Hematopoietic multipotent progenitor cell (in vitro differentiated cells): ENCODE data around the gene PTPRU. TPM values are rescaled to one million over a fixed set of nuclear protein-coding genes. Genes with fewer than 3 reads are reported as not detected.

Experiments used
- DNase-seq, 3 donors: peaks; one replicate each; pipeline ENCODE4 v3.0.0-alpha.2; 2011 to 2015; ENCODE audit warnings: low read depth in 2 of 3, low spot score in 2 of 3
- total RNA-seq: library from RNA; depleted of rRNA; stranded (reverse); fragments of >200 nt; gene quantifications from one replicate; pipeline ENCODE4 v1.2.3, GENCODE V29; 2012

Gene PTPRU
- total RNA-seq: 0.27 TPM

DNA sequence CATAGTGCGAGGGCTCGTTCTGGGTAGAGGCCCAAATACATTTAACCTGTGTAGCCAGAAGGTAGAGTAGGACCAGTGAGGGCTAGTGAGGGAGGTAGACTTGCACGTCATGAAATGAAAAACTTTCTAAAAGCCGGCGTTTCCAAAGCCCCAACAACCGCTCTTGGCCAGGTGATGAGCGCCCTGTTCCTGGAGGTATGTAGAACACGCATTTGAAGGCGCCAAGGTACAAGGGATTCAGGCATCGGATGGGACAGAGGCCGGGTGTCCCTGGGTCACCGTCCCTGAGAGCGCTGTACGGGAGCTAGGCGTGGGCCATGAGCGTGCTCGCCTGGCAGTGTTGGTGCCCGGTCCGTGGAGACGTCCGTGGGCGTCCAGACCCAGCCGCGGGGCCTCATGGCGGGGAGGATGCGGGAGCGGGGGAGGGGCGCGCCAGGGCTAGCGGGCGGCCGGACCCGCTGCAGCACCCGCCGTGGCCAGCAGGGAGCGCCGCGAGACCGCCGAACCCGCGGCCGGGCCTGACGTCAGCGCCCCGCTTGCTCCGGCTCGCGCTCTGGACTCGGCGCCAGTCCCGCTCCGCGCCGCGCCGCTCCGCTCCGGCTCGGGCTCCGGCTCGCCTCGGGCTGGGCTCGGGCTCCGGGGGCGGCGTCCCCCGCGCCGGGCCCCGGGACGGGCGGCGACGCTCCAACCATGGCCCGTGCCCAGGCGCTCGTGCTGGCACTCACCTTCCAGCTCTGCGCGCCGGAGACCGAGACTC is at the start of gene PTPRU:
TSS of gene PTPRU (plus strand) at position 568 of the 757 bp plus-strand sequence. CDS start at position 691, 123 bp downstream.
- peak; percentile 66 to 75 (median 71) for DNase-seq

DNA sequence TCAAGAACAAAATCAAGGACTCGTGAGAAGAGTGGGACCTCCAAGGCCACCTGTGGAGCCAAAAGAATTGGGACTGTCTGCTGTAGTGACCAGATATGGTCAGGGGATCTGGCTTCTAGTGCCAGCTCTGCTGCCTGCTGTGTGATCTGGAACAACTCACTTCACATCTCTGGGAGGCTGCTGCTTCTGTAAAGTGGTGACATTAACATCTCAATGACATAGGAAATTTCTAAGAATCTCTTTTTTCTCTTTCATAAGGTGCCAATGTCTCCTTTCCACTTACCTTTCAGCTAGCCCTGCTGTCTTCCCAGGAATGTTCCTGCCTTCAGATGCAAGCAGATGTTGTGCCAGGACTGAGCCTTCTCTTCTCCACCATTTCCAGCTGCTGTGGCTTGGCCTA is 49.6 kb upstream of the PTPRU start:
- no peak for DNase-seq

DNA sequence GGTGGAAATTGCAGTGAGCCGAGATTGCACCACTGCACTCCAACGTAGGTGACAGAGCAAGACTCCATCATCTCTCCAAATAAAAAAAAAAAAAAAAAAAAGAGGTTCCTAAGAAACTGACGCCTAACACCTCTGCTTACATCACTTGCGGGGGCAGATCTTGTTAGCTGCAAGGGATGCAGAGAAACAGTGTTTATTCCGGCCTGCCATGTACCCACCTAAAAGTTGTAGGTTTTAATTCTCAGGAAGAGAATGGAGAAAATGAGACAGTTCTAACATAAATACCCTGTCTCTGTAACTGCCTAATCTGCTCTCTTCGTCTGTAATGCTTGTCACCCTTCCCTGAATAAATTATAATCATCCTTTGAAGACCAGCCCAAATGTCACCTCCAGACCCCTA is 45.6 kb upstream of the PTPRU start:
- no peak for DNase-seq

DNA sequence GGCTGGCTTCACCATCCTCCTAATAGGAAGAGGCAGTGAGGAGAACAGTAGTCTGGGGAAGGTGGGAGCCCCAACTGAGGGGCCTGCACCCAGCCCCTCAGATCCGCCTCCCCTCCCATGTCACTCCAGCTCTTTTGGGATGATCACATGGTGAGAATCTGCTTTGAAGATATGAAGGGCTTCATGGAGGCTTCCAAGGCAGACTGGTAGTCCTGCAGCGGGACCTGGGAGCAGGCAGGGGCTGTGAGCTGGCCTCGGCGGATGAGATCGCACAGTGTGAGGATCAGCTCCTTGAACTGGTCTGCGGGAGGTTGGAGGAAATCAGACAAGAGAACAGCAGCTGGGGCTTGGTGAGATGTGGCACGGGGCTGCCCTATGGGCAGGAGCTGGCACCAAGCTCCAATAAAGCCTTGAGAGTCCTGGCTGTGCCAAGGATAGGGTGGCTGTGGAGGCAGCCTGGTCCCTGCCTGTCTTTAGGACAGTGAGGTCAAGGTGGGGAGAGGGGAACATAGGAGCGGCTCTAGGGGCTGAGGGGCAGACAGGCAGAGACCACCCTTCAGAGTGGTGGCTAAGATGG is 42.4 kb upstream of the PTPRU start:
- no peak for DNase-seq

DNA sequence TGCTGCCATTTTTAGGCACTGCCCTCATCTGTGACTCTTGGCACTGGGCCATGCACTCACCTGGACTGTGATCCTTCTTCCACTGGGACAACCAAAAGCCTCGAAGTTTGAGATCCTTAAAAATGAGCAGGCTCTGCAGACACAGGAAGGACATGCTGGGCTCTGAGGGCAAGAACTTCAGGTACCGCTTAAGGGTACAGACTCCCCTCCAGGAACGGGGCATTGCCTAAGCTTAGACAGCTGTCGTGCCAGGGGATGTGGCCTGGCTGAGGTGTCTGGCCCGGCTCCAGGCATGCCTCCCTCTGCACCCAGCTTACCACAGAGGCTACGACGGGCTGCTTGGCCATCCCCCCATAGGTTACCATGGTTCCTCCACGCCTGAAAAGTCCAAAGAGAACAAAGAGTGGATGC is 40.4 kb upstream of the PTPRU start:
- DNase-seq: peak in 2 of 3 donors; percentile 58 to 87

DNA sequence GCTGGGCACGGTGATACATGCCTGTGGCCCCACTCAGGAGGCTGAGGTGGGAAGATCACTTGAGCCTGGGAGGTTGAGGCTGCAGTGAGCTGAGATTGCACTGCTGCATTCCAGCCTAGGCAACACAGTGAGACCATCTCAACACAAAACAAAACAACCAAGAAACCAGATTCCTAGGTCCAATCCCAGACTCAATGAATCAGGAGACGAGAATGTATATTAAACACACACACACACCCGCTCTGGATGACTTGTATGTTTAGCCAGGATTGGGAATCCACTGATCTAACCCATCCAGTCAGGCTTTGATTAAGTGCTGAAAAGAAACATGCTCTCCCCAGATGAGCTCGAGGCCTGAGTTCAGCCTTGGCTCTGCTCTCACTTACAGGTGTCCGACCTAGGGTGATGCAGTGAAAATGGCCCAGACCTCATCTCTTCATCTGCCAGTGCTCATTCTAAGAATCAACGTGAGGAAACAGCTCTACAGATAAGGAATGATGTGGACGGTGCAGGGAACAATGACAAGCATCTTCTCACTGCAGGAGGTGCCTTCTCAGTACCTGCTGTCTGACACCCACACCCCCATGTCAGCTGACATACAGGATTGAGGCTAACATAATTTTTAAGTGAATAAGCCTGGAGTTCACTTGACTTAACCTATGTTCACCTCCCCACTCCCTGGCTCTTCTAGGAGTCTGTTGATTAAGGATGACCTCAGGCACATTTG is 39.3 kb upstream of the PTPRU start:
- no peak for DNase-seq

DNA sequence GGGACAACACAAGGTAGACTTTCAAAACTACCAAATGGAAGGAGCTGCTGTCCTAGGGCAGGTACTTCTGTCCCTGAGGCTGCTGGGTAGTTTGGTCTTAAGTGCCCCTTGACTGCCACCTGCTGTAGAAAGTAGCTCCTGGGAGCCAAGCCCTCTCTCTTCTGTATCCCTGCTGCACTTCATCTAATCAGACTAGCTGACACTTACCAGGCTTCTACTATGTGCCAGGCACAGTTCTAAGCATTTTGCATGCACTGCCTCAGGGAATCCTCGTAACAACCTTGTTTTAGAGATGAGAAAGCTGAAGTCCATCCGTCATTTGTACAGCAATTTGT is 38.8 kb upstream of the PTPRU start:
- DNase-seq: peak in 2 of 3 donors; percentile 51 to 67

DNA sequence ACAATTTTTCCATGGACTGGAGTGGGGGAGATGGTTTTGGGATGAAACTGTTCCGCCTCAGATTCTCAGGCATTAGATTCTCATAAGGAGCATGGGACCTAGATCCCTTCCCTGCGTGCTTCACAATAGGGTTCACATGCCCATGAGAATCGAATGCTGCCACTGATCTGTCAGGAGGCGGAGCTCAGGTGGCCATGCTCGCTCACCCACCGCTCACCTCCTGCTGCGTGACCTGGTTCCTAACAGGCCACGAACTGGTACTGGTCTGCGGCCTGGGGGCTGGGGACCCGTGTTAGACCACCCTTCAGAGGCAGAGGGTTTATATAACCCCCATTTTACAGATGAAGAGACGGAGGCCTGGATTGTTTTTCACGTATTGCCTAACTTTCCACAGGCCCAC is 38.3 kb upstream of the PTPRU start:
- DNase-seq: no peak

DNA sequence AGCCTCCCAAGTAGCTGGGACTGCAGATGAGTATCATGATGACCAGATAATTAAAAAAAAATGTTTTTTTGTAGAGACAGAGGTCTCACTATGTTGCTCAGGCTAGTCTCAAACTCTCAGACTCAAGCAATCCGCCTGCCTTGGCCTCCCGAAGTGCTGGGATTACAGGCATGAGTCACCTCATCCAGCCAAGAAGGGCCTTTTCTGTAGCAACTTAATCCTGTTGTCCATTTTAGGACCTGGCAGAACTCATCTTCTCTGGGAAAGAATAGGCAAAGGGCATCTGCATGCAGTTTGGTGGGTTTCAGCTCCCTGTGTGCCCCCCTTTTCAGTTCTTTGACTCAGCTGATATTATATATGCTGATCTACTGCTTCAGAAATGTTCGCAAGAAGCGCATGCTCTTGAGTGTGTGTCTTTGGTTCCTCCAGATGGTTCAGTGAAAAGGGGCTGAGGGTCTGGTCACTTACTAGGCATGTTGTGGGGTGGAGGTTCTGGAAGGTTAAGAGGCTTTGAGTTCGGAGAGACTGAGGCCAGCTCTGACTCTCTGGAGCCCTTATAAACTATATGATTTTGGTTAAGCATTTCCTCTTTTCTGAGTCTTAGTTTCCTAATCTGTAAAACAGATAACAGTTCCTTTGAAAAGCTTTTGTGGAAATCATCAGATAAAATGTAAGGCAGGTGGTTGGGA is 35.3 kb upstream of the PTPRU start:
- DNase-seq: no peak

DNA sequence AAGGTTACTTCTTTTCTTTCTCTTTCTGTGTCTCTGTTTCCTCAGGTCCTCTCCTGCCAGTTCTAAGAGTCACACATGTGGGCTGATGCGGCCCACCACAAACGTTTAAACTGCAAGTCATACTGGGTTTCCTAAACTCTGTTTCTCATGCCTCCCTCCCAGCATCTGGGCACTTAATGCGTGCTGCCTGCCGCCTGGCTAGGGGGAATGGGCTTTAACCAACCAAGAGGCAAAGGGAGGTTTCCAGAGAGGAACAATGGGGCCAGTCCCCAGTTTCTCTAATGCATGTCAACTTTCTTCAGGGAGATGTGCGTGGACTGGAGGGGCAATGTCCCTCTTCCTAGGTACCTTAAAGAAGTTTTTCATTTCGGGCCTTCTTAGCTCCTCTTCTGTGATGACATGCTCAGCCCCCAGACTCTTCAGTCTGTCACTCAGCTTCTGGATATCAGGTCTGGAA is 34.7 kb upstream of the PTPRU start:
- DNase-seq: no peak

DNA sequence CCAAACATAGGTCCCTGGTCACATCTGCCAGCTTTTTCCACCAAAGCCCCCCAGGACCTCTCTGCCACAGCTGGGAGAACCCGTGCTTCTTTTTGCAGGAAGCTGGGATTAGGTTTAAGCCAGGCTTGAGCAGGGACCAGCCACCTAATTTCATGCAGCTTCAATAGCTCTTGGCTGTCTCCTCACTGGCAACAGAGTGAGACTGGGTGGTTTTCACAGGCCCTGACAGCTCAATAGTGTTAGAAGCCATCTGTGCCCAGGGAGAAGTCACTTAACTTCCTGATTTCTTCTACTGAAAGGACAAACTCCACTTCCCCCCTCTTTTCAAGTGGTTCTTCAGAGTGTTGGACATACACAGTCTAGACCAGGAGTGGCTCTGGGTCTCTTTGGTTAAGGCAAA is 34.3 kb upstream of the PTPRU start:
- peak in 1 of 3 donors; percentile 54 for DNase-seq

DNA sequence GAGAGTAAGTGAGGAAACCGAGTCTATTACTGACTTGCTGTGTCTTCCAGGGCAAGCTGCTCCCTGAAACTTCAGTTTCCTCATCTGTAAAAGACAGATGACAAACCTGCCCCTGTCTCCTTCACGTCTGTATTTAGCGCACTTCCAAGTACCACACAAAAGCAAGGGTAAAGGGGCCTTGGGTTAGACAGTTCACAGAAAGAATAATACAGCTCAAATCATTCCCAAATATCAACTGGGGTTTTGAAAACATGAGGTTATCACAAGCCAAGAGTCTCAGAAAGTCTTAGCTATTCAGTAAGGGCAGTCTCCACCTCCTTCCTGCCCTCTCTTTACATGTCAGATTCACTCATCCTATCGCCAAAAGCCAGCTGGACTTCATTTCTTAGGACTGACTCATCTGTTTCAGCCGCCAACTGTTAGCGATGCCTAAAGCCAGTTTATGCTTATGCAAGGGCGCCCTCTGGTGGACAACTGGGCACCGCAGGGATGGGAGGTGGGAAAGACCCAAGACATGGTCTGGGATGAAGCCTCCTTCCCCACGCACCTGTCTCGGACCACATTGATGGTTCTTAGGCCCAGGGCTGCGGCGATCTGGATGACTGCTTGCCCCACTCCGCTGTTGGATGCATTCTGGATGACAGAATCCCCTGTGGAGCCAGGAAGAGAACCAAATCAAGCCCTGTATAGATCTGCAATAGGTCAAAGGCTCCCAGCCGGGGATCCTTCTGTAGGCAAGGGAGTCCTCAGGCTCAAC is 33.6 kb upstream of the PTPRU start:
- DNase-seq: peak; percentile 81 to 94 (median 89)

DNA sequence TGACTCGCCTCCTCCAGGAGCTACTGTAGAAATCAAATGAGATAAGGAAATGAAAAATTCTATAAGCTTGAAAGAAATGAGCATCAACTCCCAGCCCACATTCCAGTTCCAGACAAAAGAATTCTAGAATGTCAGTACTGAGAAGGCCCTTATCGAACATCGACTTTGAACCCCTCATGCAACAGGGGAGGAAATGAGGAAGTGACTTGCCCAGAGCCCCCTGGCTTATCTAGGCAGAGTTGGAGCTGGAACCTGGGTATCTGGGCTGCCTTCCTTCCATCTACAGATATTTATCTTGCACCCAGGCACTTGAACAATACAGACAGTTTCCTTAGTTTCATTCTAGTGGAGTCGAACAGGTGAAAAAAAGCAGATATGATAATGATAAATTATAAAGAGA is 27.9 kb upstream of the PTPRU start:
- peak in 1 of 3 donors; percentile 32 for DNase-seq

DNA sequence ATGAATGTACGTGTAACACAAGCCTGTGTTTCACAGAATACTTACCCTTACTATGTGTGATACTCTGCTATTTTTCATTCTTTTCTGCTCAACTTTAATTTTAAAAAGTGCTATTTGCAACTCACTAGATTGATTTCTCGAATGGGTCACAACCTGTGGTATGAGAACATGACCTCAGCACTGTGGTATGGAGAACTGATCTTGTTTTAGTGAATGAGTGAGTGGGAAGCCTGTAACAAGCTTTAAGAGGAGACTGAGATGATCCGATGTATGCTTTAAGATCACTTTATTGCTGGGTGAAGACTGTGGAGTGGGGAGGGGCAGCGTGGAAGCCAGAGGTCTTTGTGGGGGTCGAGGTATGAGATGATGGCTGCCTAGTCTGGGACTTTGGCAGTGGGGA is 27.1 kb upstream of the PTPRU start:
- no peak for DNase-seq

DNA sequence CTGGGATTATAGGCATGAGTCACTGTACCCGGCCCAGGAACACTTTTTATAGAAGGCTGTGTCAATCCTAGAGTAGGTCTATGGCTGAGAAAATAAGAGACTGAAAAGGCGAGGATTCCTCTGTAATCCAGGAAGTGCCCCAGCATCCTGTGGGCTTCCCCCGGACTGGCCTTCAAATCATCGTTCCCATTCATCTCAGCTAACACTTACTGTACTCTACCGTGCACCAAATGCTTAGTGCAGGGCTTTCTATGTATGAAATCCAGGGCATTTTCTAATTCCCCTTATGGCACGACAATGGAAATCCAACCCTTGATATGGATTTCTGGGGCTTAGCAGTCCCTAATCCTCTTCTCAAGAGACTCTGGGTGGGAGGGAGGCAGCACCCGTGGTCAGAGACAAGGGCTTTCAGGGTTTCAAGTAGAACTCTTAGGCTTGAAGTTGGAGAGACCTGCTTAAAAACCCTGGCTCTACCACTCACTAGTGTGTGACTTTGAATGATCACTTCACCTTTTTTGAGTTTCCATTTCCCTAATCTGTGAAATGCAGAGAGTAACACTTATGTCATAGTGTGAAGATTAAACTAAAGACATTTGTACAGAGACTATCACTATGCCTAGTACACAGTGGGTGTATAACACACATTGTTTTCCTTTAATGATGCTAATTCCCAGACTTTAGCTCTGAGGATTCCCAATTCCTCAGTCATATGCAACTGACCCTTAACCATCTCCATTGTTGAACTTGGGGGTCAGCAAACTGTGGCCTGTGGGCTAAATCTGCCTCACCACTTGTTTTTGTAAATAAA is 25.8 kb upstream of the PTPRU start:
- no peak for DNase-seq

DNA sequence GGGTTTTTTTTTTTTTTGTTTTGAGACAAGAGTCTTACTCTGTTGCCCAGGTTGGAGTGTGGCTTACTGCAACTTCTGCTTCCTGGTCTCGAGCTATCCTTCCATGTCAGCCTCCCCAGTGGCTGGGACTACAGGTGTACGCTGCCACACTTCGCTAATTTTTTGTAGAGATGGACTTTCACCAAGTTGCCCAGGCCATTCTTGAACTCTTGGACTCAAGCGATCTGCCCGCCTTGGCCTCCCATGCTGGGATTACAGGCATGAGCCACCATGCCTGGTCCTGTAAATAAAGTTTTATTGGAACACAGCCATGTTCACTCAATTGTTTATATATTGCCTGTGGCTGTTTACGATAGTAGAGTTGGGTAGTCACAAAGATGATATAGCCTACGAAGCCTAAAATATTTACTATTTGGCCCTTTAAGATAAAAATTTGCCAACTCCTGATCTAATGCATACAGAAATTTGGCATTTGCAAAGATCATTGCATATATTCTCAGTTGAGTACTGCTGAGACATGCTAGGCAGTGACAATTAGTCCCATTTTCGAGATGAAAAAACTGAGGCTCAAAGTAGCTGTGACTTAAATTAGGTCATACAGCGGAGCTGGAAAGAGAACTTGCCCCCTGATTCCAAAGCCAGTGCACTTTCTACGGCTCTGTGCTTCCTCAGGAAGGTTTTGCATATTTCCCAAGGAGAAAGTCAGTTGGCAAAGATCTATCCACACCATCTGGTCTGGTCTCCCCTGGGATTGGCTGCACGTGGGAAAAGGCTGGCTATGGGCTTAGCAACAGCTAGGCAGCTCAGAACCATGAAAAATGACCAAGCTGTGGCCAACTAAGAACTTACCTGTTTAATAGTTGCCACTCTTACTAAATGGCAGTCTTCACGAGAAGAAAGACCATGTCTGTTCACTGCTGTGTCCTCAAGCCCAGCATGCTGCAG is 25.0 kb upstream of the PTPRU start:
- DNase-seq: no peak

DNA sequence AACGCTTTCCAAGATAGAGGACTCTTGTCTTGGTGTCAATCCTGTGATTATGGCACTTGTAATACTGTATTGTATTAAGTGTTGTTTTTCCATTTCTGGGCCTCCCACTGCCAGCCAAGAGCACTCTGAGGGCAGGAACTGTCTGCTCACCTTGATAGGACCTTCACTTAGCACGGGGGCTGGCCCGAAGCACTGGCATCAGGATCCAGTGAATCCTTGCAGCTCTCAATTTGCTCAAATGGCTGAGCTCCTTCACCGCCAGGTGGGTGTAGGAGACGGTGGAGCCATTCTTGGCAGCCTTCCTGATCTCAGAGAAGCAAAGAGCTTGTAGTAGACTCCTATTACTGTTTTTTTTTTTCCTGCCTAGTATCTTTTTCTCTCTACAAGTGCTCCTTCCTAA is 23.3 kb upstream of the PTPRU start:
- DNase-seq: no peak

DNA sequence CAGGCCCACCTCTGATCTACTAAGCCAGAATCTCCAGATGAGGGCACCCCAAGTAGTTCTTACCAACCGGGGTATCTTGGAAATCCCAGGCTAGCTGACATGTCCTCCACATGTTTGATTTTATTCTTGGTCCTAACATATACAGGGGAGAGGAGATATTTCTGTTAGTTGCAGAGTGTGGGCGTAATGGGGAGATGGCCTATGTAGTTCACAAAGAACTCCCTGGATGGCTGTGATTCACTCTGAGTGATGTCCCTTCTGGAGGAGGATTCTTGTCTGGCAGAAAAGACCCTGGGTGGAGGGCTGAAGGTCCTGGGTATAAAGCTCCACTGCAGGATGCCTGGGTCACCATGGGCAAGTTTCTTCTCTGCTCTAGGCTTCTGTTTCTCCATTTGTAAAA is 18.7 kb upstream of the PTPRU start:
- DNase-seq: no peak

DNA sequence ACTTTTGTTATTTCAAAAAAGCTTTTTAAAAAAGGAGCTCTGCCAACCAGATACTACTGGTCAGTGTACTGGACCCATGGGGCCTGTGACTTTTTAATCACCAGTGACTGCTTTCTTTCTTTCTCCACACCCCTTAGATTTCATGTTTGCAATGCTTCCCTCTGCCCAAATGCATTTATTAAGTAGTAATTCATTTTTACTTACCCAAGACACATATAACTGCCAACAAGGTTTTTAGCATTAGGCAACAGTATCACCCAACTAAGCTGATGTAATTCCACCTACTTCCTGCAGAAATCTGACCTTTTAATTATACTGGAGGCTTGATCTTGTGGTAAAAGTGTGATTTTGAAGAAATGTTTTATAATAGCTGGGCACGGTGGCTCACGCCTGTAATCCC is 18.1 kb upstream of the PTPRU start:
- no peak for DNase-seq
